GM21360 (cell line): ENCODE data around the gene ZNF397.

Experiments
- ATAC-seq: cut with Tn5 transposase; IDR thresholded peaks from one replicate; pipeline ENCODE4 v1.9.1; 2021; ENCODE audit warnings: mild to moderate bottlenecking, moderate library complexity; ENCODE audit not compliant: unreplicated experiment

The ZNF397 gene

DNA sequence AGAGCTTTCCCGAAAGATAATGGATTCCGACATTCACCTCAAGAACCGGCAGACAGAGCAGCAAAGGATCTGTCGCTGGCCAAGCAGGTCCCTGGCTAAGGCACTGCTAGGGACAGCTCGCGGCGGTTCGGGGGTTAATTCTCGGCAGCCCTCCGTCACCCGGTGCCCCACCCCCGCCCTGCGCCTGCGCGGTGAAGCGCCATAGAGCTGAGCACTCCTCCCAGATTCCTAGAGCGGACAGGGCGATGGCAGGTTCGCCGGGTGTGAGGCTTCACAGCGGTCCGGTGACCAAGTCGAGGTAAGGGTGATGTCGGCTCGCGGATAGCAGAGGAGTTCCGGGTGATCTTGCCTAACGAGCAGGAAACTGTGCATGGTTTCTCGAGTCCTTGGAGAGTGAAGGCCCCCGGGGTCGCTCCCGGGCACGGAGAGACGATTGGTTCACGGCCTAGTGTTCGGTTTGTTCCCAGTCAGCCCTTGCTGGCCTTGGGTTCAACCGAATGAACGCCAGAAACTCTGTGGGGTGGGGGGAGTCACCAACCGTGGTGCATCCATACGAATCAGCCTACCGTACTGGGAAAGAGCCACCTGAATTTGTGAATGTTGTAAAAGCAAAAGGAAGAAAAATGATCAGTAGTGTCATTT, 49.4 kb downstream of the ZNF397 start, which contains the start of gene ZSCAN30:
Gene ZSCAN30 (minus strand): TSS at position 136 of the 642 bp plus-strand sequence. CDS start 25,877 bp downstream, outside the sequence.
- peak; percentile 85 for ATAC-seq

- ATAC-seq = no peak
Measured at GRCh38 chr18:35291166-35291565, 50.3 kb downstream of the ZNF397 start.

DNA sequence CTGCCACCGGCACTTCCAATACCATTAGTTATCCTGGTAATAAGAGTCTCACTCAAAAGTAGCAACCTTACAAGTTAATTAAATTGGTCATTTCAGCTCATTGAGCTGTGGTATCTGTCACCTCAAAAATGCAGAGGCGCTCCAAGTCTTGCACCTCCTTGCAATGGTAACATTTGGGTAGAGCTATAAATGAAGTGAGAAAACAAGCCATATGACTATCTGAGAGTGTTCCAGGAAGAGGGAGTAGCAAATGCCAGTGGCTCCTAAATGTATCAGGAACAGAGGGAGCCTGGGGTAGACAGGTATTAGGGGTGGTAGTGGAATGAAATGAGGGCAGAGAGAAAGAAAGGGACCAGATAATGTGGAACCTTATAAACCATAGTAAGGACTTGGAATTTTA, 55.2 kb downstream of the ZNF397 start:
- ATAC-seq = no peak

DNA sequence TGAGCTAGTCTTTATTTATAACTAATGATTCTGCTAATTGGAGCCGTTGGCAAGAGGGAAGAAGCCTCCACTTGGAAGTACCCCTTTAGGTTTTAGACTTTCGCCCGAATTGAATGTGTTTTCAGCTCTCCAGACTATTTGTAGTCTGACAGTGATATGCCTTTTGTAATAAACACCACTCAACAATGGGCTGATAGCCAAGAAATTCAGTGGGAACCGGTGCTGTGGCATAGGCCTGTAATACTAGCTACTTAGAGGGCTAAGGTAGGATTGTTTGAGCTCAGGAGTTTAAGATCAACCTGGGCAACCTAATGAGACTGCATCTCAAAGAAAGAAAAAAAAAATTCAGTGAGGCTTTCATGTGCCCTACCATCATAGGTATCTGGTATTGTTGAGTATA, 62.8 kb downstream of the ZNF397 start:
- no peak for ATAC-seq

- ATAC-seq = no peak
Measured at GRCh38 chr18:35306588-35307250, 65.9 kb downstream of the ZNF397 start.
